Measurements from ENCODE around the gene C16orf78. TPM values are rescaled to one million over a fixed set of nuclear protein-coding genes. Genes with fewer than 3 reads are reported as not detected.

C16orf78 gene
- total and polyA plus RNA-seq, 4 donors = not detected

GRCh38 chr16:49348408-49349176 lies 25.0 kb upstream of the C16orf78 start:
- no peaks in the 10 kb centered on the region for H3K36me3 ChIP-seq (ENCODE audit: control insufficient read depth in 4 of 4, insufficient read depth in 4 of 4, low read length in 4 of 4)
- H3K4me1 ChIP-seq (ENCODE audit: control insufficient read depth in 5 of 5, insufficient read depth in 5 of 5, low read length in 5 of 5) = peaks cover 0 to 5% (median 0%) of the 10 kb centered on the region in 5 donors
- no peak for ATAC-seq (ENCODE audit: insufficient read depth, low FRiP score)
- H3K4me3 ChIP-seq = no peak overlapping the region
- H3K9me3 ChIP-seq (ENCODE audit: control insufficient read depth in 4 of 4, insufficient read depth in 3 of 4, low read length in 3 of 4) = no peaks in the 10 kb centered on the region
- no peak overlapping the region for H3K27ac ChIP-seq (ENCODE audit: low read depth in 1 of 2, low read length in 1 of 2)
- WGBS, 2 donors = 42 to 47% methylated on average over 14 of the region's 14 CpGs
- H3K27me3 ChIP-seq (ENCODE audit: control insufficient read depth in 3 of 3, insufficient read depth in 3 of 3, low read length in 2 of 3) = peaks cover 5 to 6% (median 5%) of the 10 kb centered on the region in 3 donors
- TF ChIP-seq CTCF (IDR thresholded peaks at IDR 0.05; ENCODE audit: control extremely low read depth, extremely low read depth) = no peak
- DNase-seq = no peak
- H3K9ac ChIP-seq (ENCODE audit: insufficient read depth in 1 of 2, low read length in 2 of 2) = no peak overlapping the region

GRCh38 chr16:49349446-49350168 lies 24.0 kb upstream of the C16orf78 start:
- DNase-seq = no peak
- no peak for ATAC-seq (ENCODE audit: insufficient read depth, low FRiP score)

GRCh38 chr16:49350265-49351095 lies 23.1 kb upstream of the C16orf78 start:
- ATAC-seq (ENCODE audit: insufficient read depth, low FRiP score) = no peak
- H3K27ac ChIP-seq (ENCODE audit: low read depth in 1 of 2, low read length in 1 of 2) = no peak overlapping the region
- no peak overlapping the region for H3K9ac ChIP-seq (ENCODE audit: insufficient read depth in 1 of 2, low read length in 2 of 2)
- peak; percentile 56 for TF ChIP-seq CTCF (IDR thresholded peaks at IDR 0.05; ENCODE audit: control extremely low read depth, extremely low read depth)
- peaks cover 0 to 12% (median 3%) of the 10 kb centered on the region in 5 donors for H3K4me1 ChIP-seq (ENCODE audit: control insufficient read depth in 5 of 5, insufficient read depth in 5 of 5, low read length in 5 of 5)
- H3K27me3 ChIP-seq (ENCODE audit: control insufficient read depth in 3 of 3, insufficient read depth in 3 of 3, low read length in 2 of 3) = peaks cover 5 to 8% (median 6%) of the 10 kb centered on the region in 3 donors
- no peaks in the 10 kb centered on the region for H3K36me3 ChIP-seq (ENCODE audit: control insufficient read depth in 4 of 4, insufficient read depth in 4 of 4, low read length in 4 of 4)
- no peak overlapping the region for H3K4me3 ChIP-seq
- no peaks in the 10 kb centered on the region for H3K9me3 ChIP-seq (ENCODE audit: control insufficient read depth in 4 of 4, insufficient read depth in 3 of 4, low read length in 3 of 4)
- 35 to 39% methylated on average over 25 of the region's 25 CpGs for WGBS, 2 donors
- DNase-seq = peak; percentile 42 to 56 (median 51)

More at GRCh38 chr16:49349446-49350168, 24.0 kb upstream of the C16orf78 start:
- Histone ChIP-seq H3K4me1 (ENCODE audit: control insufficient read depth in 5 of 5, insufficient read depth in 5 of 5, low read length in 5 of 5) (peaks cover 0 to 8% (median 0%) of the 10 kb centered on the region in 5 donors), H3K4me3 (no peak overlapping the region), H3K27me3 (ENCODE audit: control insufficient read depth in 3 of 3, insufficient read depth in 3 of 3, low read length in 2 of 3) (peaks cover 5 to 6% (median 5%) of the 10 kb centered on the region in 3 donors), H3K9ac (ENCODE audit: insufficient read depth in 1 of 2, low read length in 2 of 2) (no peak overlapping the region), H3K36me3 (ENCODE audit: control insufficient read depth in 4 of 4, insufficient read depth in 4 of 4, low read length in 4 of 4) (no peaks in the 10 kb centered on the region), H3K27ac (ENCODE audit: low read depth in 1 of 2, low read length in 1 of 2) (no peak overlapping the region), H3K9me3 (ENCODE audit: control insufficient read depth in 4 of 4, insufficient read depth in 3 of 4, low read length in 3 of 4) (no peaks in the 10 kb centered on the region)
- no peak for TF ChIP-seq CTCF (IDR thresholded peaks at IDR 0.05; ENCODE audit: control extremely low read depth, extremely low read depth)
- WGBS, 2 donors = 65 to 73% methylated on average over 20 of the region's 20 CpGs
